Smooth muscle cell of the pulmonary artery (primary cell): ENCODE results near the gene TP53. TPM values are rescaled to one million over a fixed set of nuclear protein-coding genes. Genes with fewer than 3 reads are reported as not detected.

Source experiments
- total RNA-seq: library from RNA; depleted of rRNA; stranded (reverse); fragments of >200 nt; gene quantifications from 2 replicates; pipeline ENCODE4 v1.2.3, GENCODE V29; 2014

Gene TP53
- total RNA-seq, result 32.2 and 47.2 TPM in 2 replicates

DNA sequence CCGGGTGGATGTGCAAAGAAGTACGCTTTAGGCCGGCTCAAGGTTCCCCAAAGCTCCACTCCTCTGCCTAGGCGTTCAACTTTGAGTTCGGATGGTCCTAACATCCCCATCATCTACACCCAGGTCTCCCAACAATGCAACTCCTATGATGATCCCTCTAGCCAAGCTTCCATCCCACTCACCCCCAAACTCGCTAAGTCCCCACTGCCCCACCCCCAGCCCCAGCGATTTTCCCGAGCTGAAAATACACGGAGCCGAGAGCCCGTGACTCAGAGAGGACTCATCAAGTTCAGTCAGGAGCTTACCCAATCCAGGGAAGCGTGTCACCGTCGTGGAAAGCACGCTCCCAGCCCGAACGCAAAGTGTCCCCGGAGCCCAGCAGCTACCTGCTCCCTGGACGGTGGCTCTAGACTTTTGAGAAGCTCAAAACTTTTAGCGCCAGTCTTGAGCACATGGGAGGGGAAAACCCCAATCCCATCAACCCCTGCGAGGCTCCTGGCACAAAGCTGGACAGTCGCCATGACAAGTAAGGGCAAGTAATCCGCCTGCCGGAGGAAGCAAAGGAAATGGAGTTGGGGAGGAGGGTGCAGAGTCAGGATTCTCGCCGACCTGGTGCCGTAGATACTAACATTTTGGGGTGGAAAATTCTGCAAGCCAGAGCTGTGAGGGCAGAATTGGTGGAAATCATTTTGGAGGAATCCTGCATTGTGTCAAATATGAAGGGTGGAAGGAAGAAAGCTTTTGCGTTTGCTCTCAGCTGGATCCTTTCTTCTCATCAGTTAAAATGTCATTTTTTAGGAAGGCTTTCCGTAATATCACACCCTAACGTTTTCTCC, at the start of gene TP53:
TP53 (minus strand) TSS at position 419 of the 836 bp plus-strand sequence. CDS start 10,896 bp downstream, outside the sequence.

DNA sequence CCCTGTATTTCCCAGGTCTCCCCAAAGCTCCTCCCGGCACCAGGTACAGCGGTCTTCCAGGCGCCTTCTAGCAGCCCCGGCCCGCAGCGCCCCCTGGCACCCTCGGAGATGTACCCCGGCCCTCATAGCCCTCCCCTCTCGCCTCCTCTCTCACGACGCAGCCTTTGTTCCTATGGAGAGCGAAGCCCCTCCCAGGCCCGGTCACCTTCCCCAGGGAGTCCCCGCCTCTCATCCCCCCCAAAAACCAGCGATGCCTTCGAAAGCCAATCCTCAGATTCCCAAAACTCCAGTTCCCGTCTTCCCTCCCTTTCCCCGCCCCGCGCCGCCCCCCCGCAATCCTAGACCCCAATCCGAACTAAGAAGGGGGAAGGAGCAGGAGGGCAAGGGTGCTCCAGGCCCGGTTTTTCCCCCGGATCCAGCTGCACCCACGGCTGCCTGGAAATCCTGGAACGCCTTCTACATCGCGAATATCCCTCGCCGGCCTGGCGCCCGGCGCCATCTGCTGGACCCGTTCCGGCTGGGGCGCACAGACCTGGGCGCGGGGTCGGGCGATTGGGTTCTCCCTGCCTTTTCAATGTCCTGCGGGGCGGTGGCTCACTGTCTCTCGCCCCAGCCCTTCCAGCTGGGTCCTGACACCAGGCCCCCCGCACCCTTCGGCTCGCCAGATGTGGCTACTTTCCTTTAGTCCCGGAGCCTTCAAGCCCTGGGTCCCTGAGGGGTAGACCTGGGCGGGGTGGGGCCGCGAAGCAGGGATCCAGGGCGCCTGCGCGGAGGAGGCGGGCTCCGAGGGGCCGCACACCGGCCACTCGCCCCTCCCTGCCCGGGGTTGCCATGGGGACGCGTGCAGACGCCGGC, 29.8 kb upstream of the TP53 start, which contains the start of gene DNAH2:
DNAH2 (plus strand) TSS at position 844 of the 855 bp plus-strand sequence. CDS start 1,991 bp downstream, outside the sequence.

GRCh38 chr17:7704601-7705268, 17.4 kb upstream of the TP53 start, which contains the start of gene EFNB3:
TSS of gene EFNB3 (plus strand) at chr17:7705202. CDS start at chr17:7705599, 397 bp downstream.

GRCh38 chr17:7687908-7688807, 868 bp upstream of the TP53 start, which contains the start of gene WRAP53:
TSS of gene WRAP53 (plus strand) at chr17:7688477. CDS start at chr17:7688649, 172 bp downstream.

DNA sequence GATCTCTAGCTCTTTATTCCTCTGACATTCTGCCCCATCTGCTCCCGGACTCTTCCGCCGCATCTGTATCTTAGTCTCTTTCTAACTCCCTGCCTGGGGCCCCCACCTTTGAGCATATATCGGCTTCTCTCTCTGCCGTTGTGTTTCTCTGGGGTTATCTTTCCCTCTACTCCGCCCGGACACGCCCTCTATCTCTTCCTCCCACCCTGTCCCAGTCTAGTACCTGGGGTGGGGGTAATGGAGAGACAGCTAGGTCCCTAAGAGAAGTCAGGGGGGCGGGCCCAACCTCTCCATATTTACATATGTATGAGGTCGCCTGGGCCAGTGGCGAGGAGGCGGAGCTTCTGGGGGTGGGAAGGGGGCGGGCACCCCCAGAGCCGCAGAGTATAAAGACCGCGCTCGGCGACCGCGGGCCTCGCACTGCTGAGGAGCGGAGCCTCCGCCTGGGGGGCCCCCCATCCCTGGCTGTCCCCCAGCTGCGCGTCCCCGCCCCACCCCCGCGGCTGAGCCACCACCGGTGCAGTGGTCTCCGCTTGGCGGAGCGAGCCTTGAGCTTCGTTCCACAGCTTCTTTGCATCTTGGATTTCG, 36.7 kb downstream of the TP53 start, which contains the start of gene ATP1B2:
ATP1B2 (plus strand) TSS at position 418 of the 588 bp plus-strand sequence. CDS start 593 bp downstream, outside the sequence.

GRCh38 chr17:7629939-7630571, 57.2 kb downstream of the TP53 start, which contains the start of gene SHBG:
TSS of gene SHBG (plus strand) at chr17:7630135. CDS start at chr17:7630173, 38 bp downstream.

DNA sequence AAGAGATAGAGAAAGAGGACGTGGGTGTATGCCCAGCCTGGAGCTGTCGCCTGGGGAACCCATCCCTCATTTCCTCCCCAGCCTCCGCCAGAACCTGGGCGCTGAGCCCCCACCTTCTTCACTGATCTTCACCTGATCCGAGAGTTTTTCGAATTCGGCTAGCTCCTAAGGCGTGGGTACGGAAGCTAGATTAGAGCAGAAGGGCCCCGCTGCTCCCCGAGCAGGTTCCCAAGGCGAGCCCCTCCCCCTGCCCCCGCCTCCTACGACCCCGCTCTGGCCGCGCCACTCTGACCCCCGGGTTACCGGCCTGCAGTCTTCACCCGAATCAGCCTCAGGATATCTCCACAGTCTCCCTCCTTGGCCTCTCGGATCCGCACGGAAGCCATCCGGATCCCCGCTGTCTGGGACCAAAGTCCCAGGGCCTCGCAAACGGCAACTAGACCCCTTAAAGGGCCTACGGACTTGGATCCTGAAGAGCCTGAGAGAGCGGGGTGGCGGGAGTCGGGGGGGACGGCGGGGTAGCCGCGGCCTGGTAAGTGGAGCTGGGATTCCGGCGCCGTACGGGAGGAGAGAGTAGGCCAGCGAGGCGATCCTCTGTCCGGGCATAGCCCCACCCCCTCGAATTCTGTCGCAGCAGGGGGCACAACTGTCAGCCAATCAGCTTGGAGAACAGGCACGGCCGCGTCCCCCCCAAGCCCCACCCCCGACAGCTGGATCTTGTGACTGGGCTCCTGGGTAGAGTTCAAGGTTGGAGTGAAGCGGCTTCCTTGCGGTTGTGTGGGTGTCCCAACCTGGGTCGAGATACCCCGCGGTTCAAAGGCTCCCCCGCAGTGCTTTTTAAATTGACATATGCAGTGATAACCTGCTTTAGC, 59.8 kb downstream of the TP53 start, which contains the start of gene SAT2:
SAT2 (minus strand) TSS at position 572 of the 872 bp plus-strand sequence; CDS start at position 386, 186 bp downstream.

Other genes starting within 250 kb of the TP53 start
- gene FGF11, start 248.0 kb downstream of the TP53 start, total RNA-seq, result 12.9 and 16.7 TPM in 2 replicates
- 5.2 and 6.7 TPM in 2 replicates for gene CHRNB1, start 242.4 kb downstream of the TP53 start, total RNA-seq
- gene ZBTB4, start 207.9 kb downstream of the TP53 start, total RNA-seq, result 39.2 and 45.6 TPM in 2 replicates
- gene SLC35G6, start 206.0 kb downstream of the TP53 start, total RNA-seq, result not detected in 2 replicates
- 117 and 118 TPM in 2 replicates for gene POLR2A, start 203.1 kb downstream of the TP53 start, total RNA-seq
- 21.6 and 23.8 TPM in 2 replicates for gene TNFSF12, start 138.4 kb downstream of the TP53 start, total RNA-seq
- 1.4 and 2.4 TPM in 2 replicates for gene TNFSF13, start 128.7 kb downstream of the TP53 start, total RNA-seq
- 65.9 and 75.8 TPM in 2 replicates for gene SENP3, start 125.6 kb downstream of the TP53 start, total RNA-seq
- gene CD68, start 107.9 kb downstream of the TP53 start, total RNA-seq, result 59.6 and 60.2 TPM in 2 replicates
- 36.2 and 54.1 TPM in 2 replicates for gene MPDU1, start 103.6 kb downstream of the TP53 start, total RNA-seq
- 0.07 and 0.26 TPM in 2 replicates for gene SOX15, start 97.4 kb downstream of the TP53 start, total RNA-seq
- 42.3 and 51.2 TPM in 2 replicates for gene FXR2, start 72.6 kb downstream of the TP53 start, total RNA-seq
- gene SAT2, start 59.7 kb downstream of the TP53 start, total RNA-seq, result 34.7 and 35.4 TPM in 2 replicates
- 0.53 and 0.72 TPM in 2 replicates for gene SHBG, start 57.4 kb downstream of the TP53 start, total RNA-seq
- gene ATP1B2, start 36.6 kb downstream of the TP53 start, total RNA-seq, result 0.07 and 0.33 TPM in 2 replicates
- 2.7 and 3.5 TPM in 2 replicates for gene WRAP53, start 987 bp upstream of the TP53 start, total RNA-seq
- 0.10 and 0.39 TPM in 2 replicates for gene EFNB3, start 17.7 kb upstream of the TP53 start, total RNA-seq
- gene DNAH2, start 30.3 kb upstream of the TP53 start, total RNA-seq, result 0.23 and 0.39 TPM in 2 replicates
- gene KDM6B, start 146.7 kb upstream of the TP53 start, total RNA-seq, result 9.3 and 19.7 TPM in 2 replicates
- 0.13 and 0.20 TPM in 2 replicates for gene TMEM88, start 167.6 kb upstream of the TP53 start, total RNA-seq
- 28.9 and 30.6 TPM in 2 replicates for gene NAA38, start 170.1 kb upstream of the TP53 start, total RNA-seq
- gene CYB5D1, start 170.5 kb upstream of the TP53 start, total RNA-seq, result 11.5 and 14.7 TPM in 2 replicates
- gene CHD3, start 201.3 kb upstream of the TP53 start, total RNA-seq, result 152 and 164 TPM in 2 replicates
- 4.0 and 6.9 TPM in 2 replicates for gene RNF227, start 228.8 kb upstream of the TP53 start, total RNA-seq
- gene KCNAB3, start 242.4 kb upstream of the TP53 start, total RNA-seq, result 0.23 and 0.33 TPM in 2 replicates
- gene TRAPPC1, start 244.5 kb upstream of the TP53 start, total RNA-seq, result 79.2 and 80.7 TPM in 2 replicates
- gene CNTROB, start 244.7 kb upstream of the TP53 start, total RNA-seq, result 16.8 and 18.3 TPM in 2 replicates